Purkinje cell (primary cell): ENCODE measurements around the gene PIP5K1A. TPM values are rescaled to one million over a fixed set of nuclear protein-coding genes. Genes with fewer than 3 reads are reported as not detected.

Source experiments
- polyA plus RNA-seq: library from polyadenylated mRNA; unstranded; fragments of >200 nt; fragmentation: Nextera tagmentation; gene quantifications from 2 replicates; pipeline ENCODE4 v1.2.1, GENCODE V29; 2014

PIP5K1A gene
- polyA plus RNA-seq = 2.9 and 3.3 TPM in 2 replicates

GRCh38 chr1:151198254-151199127 is at the start of gene PIP5K1A:
PIP5K1A (plus strand) TSS chr1:151198552; CDS start chr1:151198997, 445 bp downstream.

GRCh38 chr1:151156515-151156819 is 41.9 kb upstream of the PIP5K1A start, which contains the start of gene TNFAIP8L2:
TNFAIP8L2 (plus strand) TSS chr1:151156649; CDS start chr1:151158698, 2,049 bp downstream.

GRCh38 chr1:151165738-151166504 is 32.4 kb upstream of the PIP5K1A start, which contains the start of the genes LYSMD1 and SCNM1:
LYSMD1 (minus strand) TSS chr1:151165902; CDS start chr1:151165258, 644 bp downstream.
SCNM1 (plus strand) TSS chr1:151166144; CDS start chr1:151166153, 9 bp downstream.

GRCh38 chr1:151175863-151176262 is 22.5 kb upstream of the PIP5K1A start, which contains the start of gene TMOD4:
TMOD4 (minus strand) TSS chr1:151175981; CDS start chr1:151174875, 1,106 bp downstream.

GRCh38 chr1:151189637-151190445 is 8.5 kb upstream of the PIP5K1A start, which contains the start of gene VPS72:
VPS72 (minus strand) TSS chr1:151190197; CDS start chr1:151190121, 76 bp downstream.

GRCh38 chr1:151254217-151255213 is 56.2 kb downstream of the PIP5K1A start, which contains the start of gene PSMD4:
PSMD4 (plus strand) TSS chr1:151254734; CDS start chr1:151254783, 49 bp downstream.

GRCh38 chr1:151281969-151282882 is 83.9 kb downstream of the PIP5K1A start, which contains the start of gene ZNF687:
ZNF687 (plus strand) TSS chr1:151282299; CDS start chr1:151286292, 3,993 bp downstream.

Other genes starting within 250 kb of the PIP5K1A start
- gene CERS2, start 223.7 kb upstream of the PIP5K1A start, polyA plus RNA-seq = 2.0 and 2.5 TPM in 2 replicates
- not detected in 2 replicates for gene ANXA9, start 216.3 kb upstream of the PIP5K1A start, polyA plus RNA-seq
- gene MINDY1, start 191.7 kb upstream of the PIP5K1A start, polyA plus RNA-seq = 0.55 and 1.1 TPM in 2 replicates
- 13.0 and 22.9 TPM in 2 replicates for gene PRUNE1, start 190.1 kb upstream of the PIP5K1A start, polyA plus RNA-seq
- gene BNIPL, start 162.0 kb upstream of the PIP5K1A start, polyA plus RNA-seq = 0.26 and 0.60 TPM in 2 replicates
- 12.8 and 18.3 TPM in 2 replicates for gene C1orf56, start 150.8 kb upstream of the PIP5K1A start, polyA plus RNA-seq
- gene CDC42SE1, start 138.9 kb upstream of the PIP5K1A start, polyA plus RNA-seq = 11.7 and 17.5 TPM in 2 replicates
- gene MLLT11, start 138.2 kb upstream of the PIP5K1A start, polyA plus RNA-seq = 149 and 204 TPM in 2 replicates
- gene GABPB2, start 127.8 kb upstream of the PIP5K1A start, polyA plus RNA-seq = 3.0 and 6.1 TPM in 2 replicates
- 0.95 and 2.5 TPM in 2 replicates for gene SEMA6C, start 51.9 kb upstream of the PIP5K1A start, polyA plus RNA-seq
- gene TNFAIP8L2, start 41.9 kb upstream of the PIP5K1A start, polyA plus RNA-seq = not detected in 2 replicates
- 19.2 and 19.6 TPM in 2 replicates for gene LYSMD1, start 32.6 kb upstream of the PIP5K1A start, polyA plus RNA-seq
- 138 and 168 TPM in 2 replicates for gene SCNM1, start 32.4 kb upstream of the PIP5K1A start, polyA plus RNA-seq
- not detected in 2 replicates for gene TMOD4, start 22.6 kb upstream of the PIP5K1A start, polyA plus RNA-seq
- 9.7 and 12.8 TPM in 2 replicates for gene VPS72, start 8.4 kb upstream of the PIP5K1A start, polyA plus RNA-seq
- 80.4 and 119 TPM in 2 replicates for gene PSMD4, start 56.2 kb downstream of the PIP5K1A start, polyA plus RNA-seq
- gene ZNF687, start 83.7 kb downstream of the PIP5K1A start, polyA plus RNA-seq = 0.07 and 0.34 TPM in 2 replicates
- 4.3 and 6.1 TPM in 2 replicates for gene PI4KB, start 128.9 kb downstream of the PIP5K1A start, polyA plus RNA-seq
- 1.5 and 1.9 TPM in 2 replicates for gene RFX5, start 148.7 kb downstream of the PIP5K1A start, polyA plus RNA-seq
- 0.83 and 1.7 TPM in 2 replicates for gene SELENBP1, start 174.2 kb downstream of the PIP5K1A start, polyA plus RNA-seq
- gene PSMB4, start 201.0 kb downstream of the PIP5K1A start, polyA plus RNA-seq = 351 and 394 TPM in 2 replicates